ENCODE data around the gene RASA4B.

RASA4B gene

DNA sequence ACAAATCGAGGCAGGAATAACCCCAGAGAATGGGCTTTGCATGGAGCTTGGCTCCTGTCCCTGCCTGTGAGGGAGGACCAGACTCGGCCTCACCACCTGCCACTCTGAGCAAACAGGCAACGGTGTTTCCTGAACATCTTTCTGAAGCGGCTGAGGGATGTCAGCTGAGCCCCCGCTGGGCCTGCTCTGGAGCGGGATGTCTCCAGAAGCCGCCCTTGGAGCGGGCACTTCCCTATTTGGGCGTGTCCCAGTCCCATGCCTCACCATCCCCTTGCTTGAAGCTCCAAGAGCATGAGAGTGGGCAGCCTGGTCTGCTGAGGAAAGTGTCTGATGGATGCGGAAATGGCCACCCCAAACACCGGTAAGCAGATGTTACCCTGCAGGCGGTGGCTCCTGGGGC lies 63.1 kb downstream of the RASA4B start:
- no peak for DNase-seq (ENCODE audit: low read depth, low spot score)

DNA sequence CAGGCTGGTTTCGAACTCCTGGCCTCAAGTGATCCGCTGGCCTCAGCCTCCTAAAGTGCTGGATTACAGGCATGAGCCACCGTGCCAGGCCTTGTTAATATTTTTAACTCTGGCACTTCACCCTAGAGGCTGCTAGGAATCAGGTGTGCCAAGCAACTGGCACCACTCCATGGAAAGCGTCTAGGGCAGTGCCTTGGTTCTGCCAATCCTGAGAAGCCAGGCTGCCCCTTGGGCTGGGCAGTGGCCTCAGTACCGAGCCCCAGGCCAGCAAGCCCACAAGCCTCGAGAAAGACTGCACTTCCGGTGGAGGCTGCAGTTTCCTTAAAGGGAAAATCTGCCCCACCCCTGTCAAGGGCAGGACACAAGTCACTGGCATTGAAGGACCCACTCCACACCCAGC lies 64.3 kb downstream of the RASA4B start:
- DNase-seq (ENCODE audit: low read depth, low spot score), result no peak

GRCh38 chr7:102452451-102452850 lies 65.1 kb downstream of the RASA4B start:
- DNase-seq (ENCODE audit: low read depth, low spot score), result no peak

DNA sequence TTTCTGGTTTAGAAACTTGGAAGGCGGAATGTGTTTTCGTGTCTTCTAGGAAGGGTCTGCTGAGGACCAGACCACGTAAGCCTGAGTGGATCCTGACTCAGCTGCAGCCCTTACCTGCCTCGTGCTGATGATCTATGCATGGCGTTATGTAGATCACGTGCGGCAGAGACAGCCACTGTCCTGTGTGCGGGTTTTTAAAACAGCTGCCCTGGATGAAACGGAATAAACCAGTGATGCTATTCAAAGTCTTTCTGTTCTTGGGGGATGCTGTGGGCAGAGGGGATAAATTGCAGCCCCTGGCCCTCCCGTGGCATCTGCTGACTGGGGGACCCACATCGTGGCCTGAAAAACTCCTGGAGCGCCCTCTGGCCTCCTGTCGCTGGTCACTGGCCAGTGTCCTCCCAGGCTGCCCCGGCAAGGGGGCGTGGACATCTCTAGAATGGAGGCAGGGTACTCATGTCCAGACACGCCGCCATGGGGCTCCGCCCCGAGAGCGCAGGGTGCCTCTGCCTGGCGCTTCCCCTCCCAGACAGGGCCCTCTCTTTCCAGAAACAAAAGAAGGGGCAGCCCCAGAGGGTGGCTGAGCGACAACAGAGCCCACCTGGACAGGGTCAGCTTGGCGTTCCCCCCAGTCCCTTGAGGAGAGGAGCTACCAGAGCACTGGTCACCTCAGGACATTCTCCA lies 66.1 kb downstream of the RASA4B start:
- no peak for DNase-seq (ENCODE audit: low read depth, low spot score)

- DNase-seq (ENCODE audit: low read depth, low spot score), result no peak
Measured at GRCh38 chr7:102450242-102450641, 67.3 kb downstream of the RASA4B start.

DNA sequence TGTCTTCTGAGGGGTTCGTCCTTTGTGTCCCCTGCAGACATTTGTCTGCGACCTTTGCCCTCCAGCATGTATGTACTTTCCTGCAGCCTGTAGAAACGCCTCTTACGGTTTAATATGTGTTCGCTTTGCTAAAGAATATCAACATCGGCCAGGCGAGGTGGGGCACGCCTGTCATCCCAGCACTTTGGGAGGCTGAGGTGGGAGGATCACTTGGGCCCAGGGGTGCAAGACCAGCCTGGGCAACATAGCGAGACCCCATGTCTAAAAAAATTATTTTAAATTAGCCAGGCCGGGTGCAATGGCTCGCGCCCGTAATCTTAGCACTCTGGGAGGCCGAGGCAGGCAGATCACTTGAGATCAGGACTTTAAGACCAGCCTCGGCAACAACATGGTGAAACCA lies 68.4 kb downstream of the RASA4B start:
- DNase-seq (ENCODE audit: low read depth, low spot score), result no peak

- DNase-seq (ENCODE audit: low read depth, low spot score), result no peak
Measured at GRCh38 chr7:102447311-102447710, 70.3 kb downstream of the RASA4B start.

DNA sequence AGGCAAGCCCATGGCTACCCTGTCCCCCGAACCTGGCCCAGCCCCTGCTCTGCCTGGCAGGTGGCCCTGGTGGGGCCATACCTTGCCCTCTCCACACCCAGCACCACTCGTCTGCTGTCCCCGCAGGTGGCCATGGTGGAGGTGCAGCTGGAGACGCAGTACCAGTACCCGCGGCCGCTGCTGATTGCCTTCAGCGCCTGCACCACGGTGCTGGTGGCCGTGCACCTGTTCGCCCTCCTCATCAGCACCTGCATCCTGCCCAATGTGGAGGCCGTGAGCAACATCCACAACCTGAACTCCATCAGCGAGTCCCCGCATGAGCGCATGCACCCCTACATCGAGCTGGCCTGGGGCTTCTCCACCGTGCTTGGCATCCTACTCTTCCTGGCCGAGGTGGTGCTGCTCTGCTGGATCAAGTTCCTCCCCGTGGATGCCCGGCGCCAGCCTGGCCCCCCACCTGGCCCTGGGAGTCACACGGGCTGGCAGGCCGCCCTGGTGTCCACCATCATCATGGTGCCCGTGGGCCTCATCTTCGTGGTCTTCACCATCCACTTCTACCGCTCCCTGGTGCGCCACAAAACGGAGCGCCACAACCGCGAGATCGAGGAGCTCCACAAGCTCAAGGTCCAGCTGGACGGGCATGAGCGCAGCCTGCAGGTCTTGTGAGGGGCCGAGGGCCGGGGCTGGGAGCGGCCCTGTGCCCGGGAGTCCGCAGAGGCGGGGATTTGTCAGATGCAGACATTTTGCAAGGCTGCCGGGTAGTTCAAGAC lies 71.0 kb downstream of the RASA4B start:
- no peak for DNase-seq (ENCODE audit: low read depth, low spot score)

DNA sequence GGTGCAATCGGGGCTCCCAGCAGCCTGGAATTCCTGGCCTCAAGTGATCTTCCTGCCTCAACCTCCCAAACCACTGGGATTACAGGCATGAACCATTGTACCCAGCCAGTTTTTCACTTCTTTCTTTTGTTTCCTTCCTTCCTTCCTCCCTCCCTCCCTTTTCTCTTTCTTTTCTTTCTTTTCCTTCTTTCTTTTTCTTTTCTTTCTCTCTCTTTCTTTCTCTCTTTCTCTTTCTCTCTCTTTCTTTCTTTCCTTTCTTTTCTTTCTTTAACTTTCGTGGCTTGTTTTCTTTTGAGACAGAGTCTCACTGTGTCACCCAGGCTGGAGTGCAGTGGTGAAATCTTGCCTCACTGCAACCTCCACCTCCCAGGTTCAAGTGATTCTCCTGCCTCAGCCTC lies 71.9 kb downstream of the RASA4B start:
- DNase-seq (ENCODE audit: low read depth, low spot score), result no peak

GRCh38 chr7:102444961-102445673 lies 72.5 kb downstream of the RASA4B start:
- no peak for DNase-seq (ENCODE audit: low read depth, low spot score)

GRCh38 chr7:102439963-102440795 lies 77.4 kb downstream of the RASA4B start:
- no peak for DNase-seq (ENCODE audit: low read depth, low spot score)

- no peak for DNase-seq (ENCODE audit: low read depth, low spot score)
Measured at GRCh38 chr7:102436118-102436517, 81.5 kb downstream of the RASA4B start.

- no peak for DNase-seq (ENCODE audit: low read depth, low spot score)
Measured at GRCh38 chr7:102434039-102434486, 83.5 kb downstream of the RASA4B start.

DNA sequence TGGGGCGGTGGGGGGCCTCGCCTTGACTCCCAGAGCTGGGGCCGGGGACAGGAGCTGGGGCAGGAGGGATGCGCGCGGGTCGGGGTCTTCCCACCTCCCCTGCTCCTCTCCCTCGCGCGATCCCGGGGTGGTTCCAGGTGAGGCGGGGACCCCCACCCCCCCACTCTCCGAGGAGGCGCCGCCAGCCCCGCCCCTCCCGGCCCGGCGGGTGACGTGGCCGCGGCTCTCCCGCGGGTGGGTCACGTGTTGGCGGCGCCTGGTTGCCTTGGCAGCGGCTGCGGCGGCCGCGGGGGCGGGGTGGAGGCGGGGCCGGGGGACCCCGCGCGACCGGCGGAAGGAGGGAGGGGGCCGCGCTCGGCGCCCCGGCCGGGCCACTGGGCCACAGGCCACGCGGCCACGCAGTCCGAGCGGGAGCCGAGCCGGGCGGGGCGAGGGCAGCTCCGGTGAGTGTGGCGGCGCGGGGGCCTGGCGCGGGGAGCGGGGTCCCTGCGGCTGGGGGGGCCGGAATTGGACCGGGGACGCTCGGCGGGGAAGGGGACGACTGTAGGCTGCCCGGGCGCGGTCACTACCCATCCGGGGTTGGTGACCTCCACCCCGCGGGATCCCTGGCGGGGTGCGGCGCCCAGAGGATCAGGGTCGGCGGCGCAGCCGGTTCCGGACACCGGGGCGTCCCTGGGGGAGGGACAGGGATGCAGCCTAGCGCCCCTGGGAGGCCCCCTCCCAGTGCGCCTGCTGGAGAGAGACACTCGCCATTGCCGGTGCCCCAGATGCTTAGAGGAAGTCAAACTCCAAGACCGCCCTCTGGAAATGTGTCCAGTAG lies 84.1 kb downstream of the RASA4B start, which contains the start of gene ORAI2:
Gene ORAI2 (plus strand): TSS at position 357 of the 820 bp plus-strand sequence. CDS start 5,382 bp downstream, outside the sequence.
- DNase-seq (ENCODE audit: low read depth, low spot score), result peak; percentile 68

Data from activated naive CD8-positive, alpha-beta T cell treated with anti-CD3 and anti-CD28 coated beads, Interleukin-2, amount 50 U/mL, for 16 hours (primary cell).